KMS-11 (cell line): ENCODE results near the gene LRRC4C.

Experiments
- H2AFZ ChIP-seq: fragments of 200-600 bp; sonication (generic); 2 replicates; pipeline ENCODE4 v1.6.1; 2016; ENCODE audit warnings: antibody characterized with exemption, mixed run types, low read depth
- H3K27ac ChIP-seq: fragments of 200-600 bp; sonication (generic); 2 replicates; pipeline ENCODE4 v1.6.1; 2016; ENCODE audit warnings: mild to moderate bottlenecking, mixed run types
- H3K27me3 ChIP-seq: fragments of 200-600 bp; sonication (generic); 2 replicates; pipeline ENCODE4 v1.6.1; 2017; ENCODE audit warnings: mild to moderate bottlenecking, low read depth, mixed run types, moderate library complexity; ENCODE audit not compliant: insufficient read depth
- H3K36me3 ChIP-seq: fragments of 200-600 bp; sonication (generic); 2 replicates; pipeline ENCODE4 v1.6.1; 2017; ENCODE audit warnings: mild to moderate bottlenecking, mixed run types; ENCODE audit not compliant: insufficient read depth
- H3K4me1 ChIP-seq: fragments of 200-600 bp; sonication (generic); 2 replicates; pipeline ENCODE4 v1.6.1; 2016; ENCODE audit warnings: mild to moderate bottlenecking, low read depth, mixed run types; ENCODE audit not compliant: poor library complexity, severe bottlenecking
- H3K4me2 ChIP-seq: fragments of 200-600 bp; sonication (generic); 2 replicates; pipeline ENCODE4 v1.7.0; 2016; ENCODE audit warnings: mild to moderate bottlenecking, mixed run types
- H3K4me3 ChIP-seq: fragments of 200-600 bp; sonication (generic); IDR thresholded peaks from 2 replicates; pipeline ENCODE4 v1.6.1; 2017; ENCODE audit warnings: low read depth, low read length, mixed read lengths; ENCODE audit not compliant: insufficient read depth
- H3K79me2 ChIP-seq: fragments of 200-600 bp; sonication (generic); 2 replicates; pipeline ENCODE4 v1.6.1; 2016; ENCODE audit warnings: low read depth, mixed run types; ENCODE audit not compliant: insufficient read depth
- H3K9ac ChIP-seq: fragments of 200-600 bp; sonication (generic); 2 replicates; pipeline ENCODE4 v1.6.1; 2016; ENCODE audit warnings: mild to moderate bottlenecking, mixed run types
- H4K20me1 ChIP-seq: fragments of 200-600 bp; sonication (generic); 2 replicates; pipeline ENCODE4 v1.6.1; 2016; ENCODE audit warnings: mild to moderate bottlenecking, mixed run types; ENCODE audit not compliant: insufficient read depth
- CTCF ChIP-seq: fragments of 200-600 bp; sonication (generic); conservative IDR thresholded peaks from 2 replicates; pipeline ENCODE4 v1.6.1; 2017; ENCODE audit warnings: low read depth, mild to moderate bottlenecking, antibody characterized with exemption, low read length, moderate library complexity, mixed read lengths

LRRC4C gene

GRCh38 chr11:41404109-41404508 lies 55.3 kb downstream of the LRRC4C start:
- no peak overlapping the region for H3K9ac ChIP-seq
- H3K36me3 ChIP-seq = no peaks in the 10 kb centered on the region
- no peak overlapping the region for H2AFZ ChIP-seq
- H3K4me3 ChIP-seq = no peak overlapping the region
- no peaks in the 10 kb centered on the region for H3K27me3 ChIP-seq
- H3K79me2 ChIP-seq = no peaks in the 10 kb centered on the region
- no peak for TF ChIP-seq CTCF
- no peak overlapping the region for H3K27ac ChIP-seq
- H3K4me1 ChIP-seq = no peaks in the 10 kb centered on the region
- no peaks in the 10 kb centered on the region for H4K20me1 ChIP-seq
- H3K4me2 ChIP-seq = no peak overlapping the region

GRCh38 chr11:41403458-41403857 lies 56.0 kb downstream of the LRRC4C start:
- Histone ChIP-seq H3K27ac (no peak overlapping the region), H4K20me1 (no peaks in the 10 kb centered on the region), H3K4me2 (no peak overlapping the region), H3K4me1 (no peaks in the 10 kb centered on the region), H3K4me3 (no peak overlapping the region), H3K36me3 (no peaks in the 10 kb centered on the region), H3K9ac (no peak overlapping the region), H3K27me3 (no peaks in the 10 kb centered on the region), H3K79me2 (no peaks in the 10 kb centered on the region), H2AFZ (no peak overlapping the region)
- TF ChIP-seq CTCF = no peak

DNA sequence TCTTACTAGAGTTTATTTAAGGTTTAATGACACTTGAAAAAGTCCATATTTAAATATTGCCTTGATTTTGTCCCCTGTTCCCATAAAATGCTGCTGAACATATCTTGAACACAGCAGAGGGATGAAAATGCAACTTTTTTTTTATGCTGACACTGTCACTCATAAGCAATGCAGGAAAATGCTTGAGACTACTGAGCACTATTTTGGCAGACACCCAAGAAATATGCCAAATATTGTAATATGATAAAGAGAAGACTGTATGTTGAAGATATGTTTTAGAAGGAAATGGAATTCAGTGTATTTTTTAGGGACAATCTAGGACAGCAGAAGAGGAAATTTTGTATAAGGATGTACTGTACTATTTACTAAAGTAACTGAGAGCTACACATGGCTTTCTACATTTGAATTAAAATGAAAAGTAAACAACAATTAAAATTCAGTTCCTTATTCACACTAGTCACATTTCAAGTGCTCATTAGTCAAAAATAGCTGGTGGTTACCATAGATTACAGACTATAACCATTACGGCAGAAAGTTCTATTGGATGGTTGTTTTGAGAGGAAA lies 58.6 kb downstream of the LRRC4C start:
- H3K4me1 ChIP-seq = no peaks in the 10 kb centered on the region
- H3K9ac ChIP-seq = no peak overlapping the region
- H3K4me3 ChIP-seq = no peak overlapping the region
- no peak overlapping the region for H3K4me2 ChIP-seq
- no peaks in the 10 kb centered on the region for H4K20me1 ChIP-seq
- H3K36me3 ChIP-seq = no peaks in the 10 kb centered on the region
- no peak for TF ChIP-seq CTCF
- H3K79me2 ChIP-seq = no peaks in the 10 kb centered on the region
- no peaks in the 10 kb centered on the region for H3K27me3 ChIP-seq
- H3K27ac ChIP-seq = no peak overlapping the region
- H2AFZ ChIP-seq = no peak overlapping the region

DNA sequence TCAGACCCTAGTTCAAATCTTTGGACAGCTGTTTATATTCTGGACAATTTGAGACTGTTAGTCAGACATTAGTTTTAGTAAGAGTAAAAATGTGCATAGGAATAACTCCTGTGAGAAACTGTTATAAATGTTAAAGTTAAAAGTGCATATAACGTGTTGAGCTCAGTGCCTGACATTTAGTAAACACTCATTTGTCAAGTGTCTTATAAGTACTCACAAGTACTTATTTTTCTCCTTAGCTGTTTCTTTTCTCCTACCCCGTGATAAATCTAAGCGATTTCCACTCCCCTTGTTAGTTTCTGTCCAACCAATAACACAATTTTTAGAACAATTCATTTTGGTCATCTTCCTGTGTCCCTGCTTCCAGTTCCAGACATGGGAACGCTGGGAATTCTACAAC lies 59.3 kb downstream of the LRRC4C start:
- no peak for TF ChIP-seq CTCF
- no peaks in the 10 kb centered on the region for H3K27me3 ChIP-seq
- H3K4me3 ChIP-seq = no peak overlapping the region
- no peaks in the 10 kb centered on the region for H3K79me2 ChIP-seq
- no peak overlapping the region for H3K4me2 ChIP-seq
- H3K4me1 ChIP-seq = no peaks in the 10 kb centered on the region
- no peak overlapping the region for H3K9ac ChIP-seq
- no peaks in the 10 kb centered on the region for H3K36me3 ChIP-seq
- H3K27ac ChIP-seq = no peak overlapping the region
- no peaks in the 10 kb centered on the region for H4K20me1 ChIP-seq
- H2AFZ ChIP-seq = no peak overlapping the region

GRCh38 chr11:41399323-41399722 lies 60.1 kb downstream of the LRRC4C start:
- Histone ChIP-seq H3K4me1 (no peaks in the 10 kb centered on the region), H4K20me1 (no peaks in the 10 kb centered on the region), H3K36me3 (no peaks in the 10 kb centered on the region), H2AFZ (no peak overlapping the region), H3K27me3 (no peaks in the 10 kb centered on the region), H3K4me2 (no peak overlapping the region), H3K27ac (no peak overlapping the region), H3K79me2 (no peaks in the 10 kb centered on the region), H3K9ac (no peak overlapping the region), H3K4me3 (no peak overlapping the region)
- TF ChIP-seq CTCF = no peak
